ENCODE measurements around the gene ADH1B.
"Not testable (repeated sequence)": the region's sequence is repeated elsewhere in the genome, so short reads cannot be mapped to it uniquely, and the experiment has no call there.

Gene ADH1B

GRCh38 chr4:99321241-99322191 is at the start of gene ADH1B:
Gene ADH1B, minus strand, starts transcription at chr4:99321401. Its CDS starts 70 bp downstream, at chr4:99321331.
- in situ Hi-C loops (cut with MboI; ENCODE audit: low sequenced_read_pairs), result no loop called here

GRCh38 chr4:99367817-99368216 is 46.6 kb upstream of the ADH1B start:
- in situ Hi-C loops (cut with MboI; ENCODE audit: low sequenced_read_pairs), result not testable (repeated sequence)

GRCh38 chr4:99366491-99366890 is 45.3 kb upstream of the ADH1B start:
- in situ Hi-C loops (cut with MboI; ENCODE audit: low sequenced_read_pairs), result no loop called here

- in situ Hi-C loops (cut with MboI; ENCODE audit: low sequenced_read_pairs), result no loop called here
Observed at GRCh38 chr4:99362768-99363167, 41.6 kb upstream of the ADH1B start.

- in situ Hi-C loops (cut with MboI; ENCODE audit: low sequenced_read_pairs), result no loop called here
Observed at GRCh38 chr4:99361899-99362275, 40.7 kb upstream of the ADH1B start.

GRCh38 chr4:99361268-99361898 is 40.2 kb upstream of the ADH1B start:
- in situ Hi-C loops (cut with MboI; ENCODE audit: low sequenced_read_pairs), result no loop called here

GRCh38 chr4:99359480-99360204 is 38.4 kb upstream of the ADH1B start:
- in situ Hi-C loops (cut with MboI; ENCODE audit: low sequenced_read_pairs), result no loop called here

GRCh38 chr4:99357948-99358347 is 36.7 kb upstream of the ADH1B start:
- in situ Hi-C loops (cut with MboI; ENCODE audit: low sequenced_read_pairs), result no loop called here

GRCh38 chr4:99356992-99357391 is 35.8 kb upstream of the ADH1B start:
- in situ Hi-C loops (cut with MboI; ENCODE audit: low sequenced_read_pairs), result no loop called here

- in situ Hi-C loops (cut with MboI; ENCODE audit: low sequenced_read_pairs), result not testable (repeated sequence)
Observed at GRCh38 chr4:99356149-99356548, 34.9 kb upstream of the ADH1B start.

- in situ Hi-C loops (cut with MboI; ENCODE audit: low sequenced_read_pairs), result no loop called here
Observed at GRCh38 chr4:99352602-99353537, 31.7 kb upstream of the ADH1B start, which contains the start of gene ADH1C. Gene ADH1C, minus strand, starts transcription at chr4:99352746. Its CDS starts 71 bp downstream, at chr4:99352675.

GRCh38 chr4:99351487-99351886 is 30.3 kb upstream of the ADH1B start:
- in situ Hi-C loops (cut with MboI; ENCODE audit: low sequenced_read_pairs), result no loop called here

GRCh38 chr4:99349338-99349737 is 28.1 kb upstream of the ADH1B start:
- in situ Hi-C loops (cut with MboI; ENCODE audit: low sequenced_read_pairs), result no loop called here

- in situ Hi-C loops (cut with MboI; ENCODE audit: low sequenced_read_pairs), result not testable (repeated sequence)
Observed at GRCh38 chr4:99342624-99343023, 21.4 kb upstream of the ADH1B start.

GRCh38 chr4:99341426-99341825 is 20.2 kb upstream of the ADH1B start:
- in situ Hi-C loops (cut with MboI; ENCODE audit: low sequenced_read_pairs), result no loop called here

GRCh38 chr4:99339172-99339571 is 18.0 kb upstream of the ADH1B start:
- in situ Hi-C loops (cut with MboI; ENCODE audit: low sequenced_read_pairs), result no loop called here

GRCh38 chr4:99336553-99336952 is 15.4 kb upstream of the ADH1B start:
- in situ Hi-C loops (cut with MboI; ENCODE audit: low sequenced_read_pairs), result no loop called here

- in situ Hi-C loops (cut with MboI; ENCODE audit: low sequenced_read_pairs), result no loop called here
Observed at GRCh38 chr4:99334880-99335279, 13.7 kb upstream of the ADH1B start.

GRCh38 chr4:99330648-99331047 is 9.4 kb upstream of the ADH1B start:
- in situ Hi-C loops (cut with MboI; ENCODE audit: low sequenced_read_pairs), result no loop called here

GRCh38 chr4:99329876-99330275 is 8.7 kb upstream of the ADH1B start:
- in situ Hi-C loops (cut with MboI; ENCODE audit: low sequenced_read_pairs), result no loop called here
